ENCODE measurements around the gene CEP131.

Gene CEP131

GRCh38 chr17:81182596-81182995, 40.2 kb downstream of the CEP131 start:
- no peak for DNase-seq

- DNase-seq = no peak
Measured at GRCh38 chr17:81181811-81182185, 41.0 kb downstream of the CEP131 start.

- no peak for DNase-seq
Measured at GRCh38 chr17:81180836-81181810, 41.6 kb downstream of the CEP131 start.

- no peak for DNase-seq
Measured at GRCh38 chr17:81179861-81180260, 42.9 kb downstream of the CEP131 start.

GRCh38 chr17:81179220-81179619, 43.5 kb downstream of the CEP131 start:
- DNase-seq = no peak

GRCh38 chr17:81178136-81179091, 44.4 kb downstream of the CEP131 start:
- DNase-seq = no peak

- no peak for DNase-seq
Measured at GRCh38 chr17:81176666-81177065, 46.1 kb downstream of the CEP131 start.

- no peak for DNase-seq
Measured at GRCh38 chr17:81173762-81174155, 49.0 kb downstream of the CEP131 start.

GRCh38 chr17:81173052-81173761, 49.6 kb downstream of the CEP131 start:
- DNase-seq = no peak

- no peak for DNase-seq
Measured at GRCh38 chr17:81171941-81172340, 50.8 kb downstream of the CEP131 start.

- no peak for DNase-seq
Measured at GRCh38 chr17:81170727-81171494, 51.9 kb downstream of the CEP131 start.

- DNase-seq = no peak
Measured at GRCh38 chr17:81169870-81170309, 52.9 kb downstream of the CEP131 start.

- DNase-seq = no peak
Measured at GRCh38 chr17:81167638-81168037, 55.1 kb downstream of the CEP131 start.

GRCh38 chr17:81167194-81167524, 55.6 kb downstream of the CEP131 start:
- no peak for DNase-seq

- DNase-seq = no peak
Measured at GRCh38 chr17:81166033-81166492, 56.7 kb downstream of the CEP131 start, which contains the start of gene AATK. AATK (minus strand) TSS chr17:81166221; CDS start chr17:81165992, 229 bp downstream.

- DNase-seq = no peak
Measured at GRCh38 chr17:81165246-81166032, 57.3 kb downstream of the CEP131 start, which contains the start of gene PVALEF. PVALEF (plus strand) TSS chr17:81165507; CDS start chr17:81181227, 15,720 bp downstream.

- DNase-seq = no peak
Measured at GRCh38 chr17:81164371-81165245, 58.2 kb downstream of the CEP131 start.

GRCh38 chr17:81163703-81164370, 58.9 kb downstream of the CEP131 start:
- no peak for DNase-seq

GRCh38 chr17:81163051-81163695, 59.6 kb downstream of the CEP131 start:
- no peak for DNase-seq

All from activated T-cell treated with anti-CD3 and anti-CD28 coated beads, Interleukin-2, amount 50 U/mL, for 1 hour (primary cell).